Measurements from ENCODE around the gene ZNF474. TPM values are rescaled to one million over a fixed set of nuclear protein-coding genes. Genes with fewer than 3 reads are reported as not detected.

The ZNF474 gene
- total RNA-seq, 1 donor from 2014 or later = not detected

- no peak for DNase-seq (ENCODE audit: low read depth in 2 of 2)
Measured at GRCh38 chr5:122118356-122118948, 10.9 kb upstream of the ZNF474 start.

DNA sequence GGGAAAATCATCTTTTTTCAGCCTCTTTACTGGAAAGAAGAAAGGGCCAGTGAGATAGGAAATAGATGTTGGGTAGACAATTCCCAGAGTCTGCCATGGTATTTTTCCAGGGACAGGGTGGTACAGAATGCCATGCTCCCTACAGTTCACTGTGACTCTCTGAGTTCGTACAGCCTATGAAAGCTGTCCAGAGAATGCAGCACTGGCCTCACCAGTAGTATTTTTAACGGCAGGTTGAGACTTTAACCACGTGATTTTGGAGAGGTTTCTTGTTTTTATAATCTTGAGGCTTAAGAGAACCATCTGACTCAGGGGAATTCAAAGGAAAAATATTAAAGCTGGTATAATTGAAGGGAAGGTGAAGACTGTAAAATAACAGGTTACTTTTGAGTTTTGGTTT lies 10.1 kb upstream of the ZNF474 start:
- no peak for DNase-seq (ENCODE audit: low read depth in 2 of 2)

DNA sequence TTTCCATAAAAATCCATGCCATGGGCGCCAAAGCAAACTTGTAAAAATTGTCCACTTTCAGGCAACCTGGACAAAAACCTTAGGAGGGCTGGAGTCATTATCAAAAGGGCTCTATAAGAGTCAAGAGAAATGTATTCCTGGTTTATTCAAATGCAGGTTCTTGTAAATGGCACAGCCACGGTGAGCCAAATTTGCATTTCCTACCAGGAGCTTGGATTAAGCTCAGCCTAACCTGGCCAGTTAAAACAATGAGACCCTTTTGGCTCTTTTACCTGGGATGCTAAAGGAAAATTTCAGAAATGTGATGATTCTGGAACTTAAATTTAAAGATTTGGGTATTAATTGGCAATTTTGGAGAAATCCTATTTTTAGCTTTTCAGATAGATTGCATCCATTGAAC lies 8.9 kb upstream of the ZNF474 start:
- DNase-seq (ENCODE audit: low read depth in 2 of 2) = no peak

DNA sequence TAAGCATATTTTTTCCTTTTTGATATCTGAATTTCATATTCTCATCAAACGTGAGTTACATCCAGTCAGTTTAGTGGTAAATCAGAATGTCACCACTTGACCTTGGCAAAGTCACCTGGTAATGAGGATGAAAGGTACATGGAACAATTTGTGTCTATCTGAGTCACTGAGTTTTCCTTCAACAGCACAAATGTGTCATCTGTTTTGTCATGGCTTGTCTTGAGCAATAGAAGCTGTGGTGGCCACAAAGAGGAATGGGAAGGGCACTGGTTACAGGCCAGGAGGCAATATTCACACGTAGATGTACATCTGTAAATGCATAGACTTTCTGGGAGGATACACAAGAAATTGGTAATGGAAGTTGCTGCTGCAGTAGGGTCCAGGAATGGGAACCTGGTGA lies 8.4 kb upstream of the ZNF474 start:
- DNase-seq (ENCODE audit: low read depth in 2 of 2) = peak in 1 of 2 donors; percentile 4

GRCh38 chr5:122121479-122122465 lies 7.6 kb upstream of the ZNF474 start:
- no peak for DNase-seq (ENCODE audit: low read depth in 2 of 2)

DNA sequence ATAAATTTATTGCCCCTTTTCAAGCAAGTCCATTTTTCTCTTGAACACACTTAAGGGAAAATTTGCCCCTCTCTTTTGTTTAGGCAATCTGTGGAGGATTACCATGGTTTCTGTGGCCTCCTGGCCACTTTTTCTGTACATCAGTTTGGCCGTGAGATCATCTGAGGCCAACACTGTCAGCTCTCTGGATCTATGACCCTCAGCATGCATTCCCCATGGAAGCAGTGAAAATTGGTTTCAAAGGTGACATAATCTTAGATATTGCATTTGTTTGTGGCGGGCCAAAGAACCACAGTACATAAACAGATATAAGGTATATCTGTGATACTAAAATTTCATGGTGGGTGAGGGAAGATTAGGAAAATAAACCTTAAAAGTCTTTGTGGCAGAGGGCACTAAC lies 4.6 kb upstream of the ZNF474 start:
- no peak for DNase-seq (ENCODE audit: low read depth in 2 of 2)

DNA sequence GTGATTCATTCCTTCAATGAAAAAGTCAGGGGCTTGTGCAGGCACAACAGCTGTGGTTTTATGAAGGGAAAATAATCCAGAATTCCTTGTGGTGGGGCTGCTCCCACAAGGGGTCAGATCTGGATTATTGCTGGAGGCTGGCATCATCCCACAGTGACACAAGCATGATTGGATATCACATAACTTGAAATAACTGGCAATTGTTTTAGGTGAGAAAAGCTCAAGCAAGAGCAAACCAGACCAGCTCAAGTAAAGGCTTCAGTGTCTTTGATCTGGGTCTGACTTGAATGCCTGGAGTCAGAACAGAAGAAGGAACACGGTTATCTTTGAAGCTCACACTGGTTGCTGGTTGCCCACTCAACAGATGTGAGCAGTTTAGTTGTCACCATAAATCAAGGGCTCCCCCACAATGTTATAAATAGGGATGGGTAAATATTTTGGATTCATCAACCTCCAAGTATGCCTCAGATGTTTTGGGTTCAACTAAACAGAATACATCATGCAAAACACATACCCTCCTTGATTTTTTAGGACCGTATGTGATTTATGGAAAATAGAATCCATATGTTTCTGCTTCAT lies 3.1 kb upstream of the ZNF474 start:
- no peak for DNase-seq (ENCODE audit: low read depth in 2 of 2)

- DNase-seq (ENCODE audit: low read depth in 2 of 2) = peak in 1 of 2 donors; percentile 49
Measured at GRCh38 chr5:122126756-122127321, 2.5 kb upstream of the ZNF474 start.

DNA sequence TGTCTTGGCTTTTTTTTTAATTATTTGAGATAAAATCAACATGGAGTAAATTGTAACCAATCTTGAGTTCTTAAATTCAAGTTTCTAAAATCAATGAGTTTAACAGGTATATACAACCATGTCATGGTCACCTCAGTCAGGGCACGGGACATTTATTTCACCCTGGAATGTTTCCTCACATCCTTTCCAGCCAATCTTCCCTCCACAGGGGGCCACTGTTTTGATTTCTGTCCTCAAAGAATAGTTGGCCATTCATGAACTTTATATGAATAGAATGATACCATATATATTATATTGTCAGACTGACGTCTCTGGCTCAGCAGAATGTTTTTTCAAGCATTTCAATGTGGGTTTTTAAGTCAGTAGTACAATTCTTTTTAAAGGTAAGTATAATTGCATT lies 806 bp downstream of the ZNF474 start:
- peak in 1 of 2 donors; percentile 43 for DNase-seq (ENCODE audit: low read depth in 2 of 2)

DNA sequence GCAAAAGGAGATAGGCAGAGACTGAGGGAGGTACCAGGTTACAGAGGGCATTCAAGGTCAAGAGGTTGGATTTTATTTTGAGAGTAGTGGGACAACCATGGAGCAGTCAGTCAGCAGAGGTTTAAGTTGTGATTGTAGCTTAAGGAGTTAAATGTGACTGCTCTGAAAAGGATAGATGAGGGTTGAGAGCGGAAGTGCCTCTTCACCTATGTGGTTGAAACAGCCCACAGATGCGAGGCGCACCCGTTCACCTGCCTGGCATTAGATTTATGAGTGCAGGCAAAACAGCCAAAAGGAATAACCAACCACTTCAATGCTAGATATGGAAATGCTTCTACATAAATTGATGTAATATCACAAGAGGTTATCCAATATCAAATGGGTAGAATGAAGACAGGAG lies 8.4 kb downstream of the ZNF474 start:
- no peak for DNase-seq (ENCODE audit: low read depth in 2 of 2)

DNA sequence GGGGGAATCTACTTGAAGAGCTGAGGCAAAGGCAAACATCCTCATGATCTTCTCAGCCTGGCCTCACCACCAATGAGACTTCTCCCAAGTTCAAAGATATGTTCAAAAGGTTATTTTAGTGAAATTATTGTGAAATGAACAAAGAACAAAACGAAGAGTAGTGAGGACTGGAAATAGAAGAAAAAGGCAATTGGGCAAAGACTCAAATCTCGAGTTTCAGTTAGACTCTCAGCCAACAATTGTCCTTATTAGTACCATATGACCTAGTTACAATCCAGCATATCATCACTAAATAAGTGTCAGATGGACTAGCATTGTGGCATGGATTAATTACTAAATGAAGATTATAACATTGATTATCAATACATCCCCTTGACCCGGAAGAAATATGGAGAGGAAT lies 9.0 kb downstream of the ZNF474 start:
- no peak for DNase-seq (ENCODE audit: low read depth in 2 of 2)

GRCh38 chr5:122140900-122141299 lies 11.6 kb downstream of the ZNF474 start:
- no peak for DNase-seq (ENCODE audit: low read depth in 2 of 2)

GRCh38 chr5:122141751-122142150 lies 12.4 kb downstream of the ZNF474 start:
- DNase-seq (ENCODE audit: low read depth in 2 of 2) = peak in 1 of 2 donors; percentile 18

GRCh38 chr5:122142480-122143164 lies 13.3 kb downstream of the ZNF474 start:
- DNase-seq (ENCODE audit: low read depth in 2 of 2) = peak in 1 of 2 donors; percentile 49

GRCh38 chr5:122144236-122144635 lies 14.9 kb downstream of the ZNF474 start:
- DNase-seq (ENCODE audit: low read depth in 2 of 2) = no peak

GRCh38 chr5:122145906-122146305 lies 16.6 kb downstream of the ZNF474 start:
- DNase-seq (ENCODE audit: low read depth in 2 of 2) = no peak

- DNase-seq (ENCODE audit: low read depth in 2 of 2) = no peak
Measured at GRCh38 chr5:122149321-122150090, 20.2 kb downstream of the ZNF474 start.

DNA sequence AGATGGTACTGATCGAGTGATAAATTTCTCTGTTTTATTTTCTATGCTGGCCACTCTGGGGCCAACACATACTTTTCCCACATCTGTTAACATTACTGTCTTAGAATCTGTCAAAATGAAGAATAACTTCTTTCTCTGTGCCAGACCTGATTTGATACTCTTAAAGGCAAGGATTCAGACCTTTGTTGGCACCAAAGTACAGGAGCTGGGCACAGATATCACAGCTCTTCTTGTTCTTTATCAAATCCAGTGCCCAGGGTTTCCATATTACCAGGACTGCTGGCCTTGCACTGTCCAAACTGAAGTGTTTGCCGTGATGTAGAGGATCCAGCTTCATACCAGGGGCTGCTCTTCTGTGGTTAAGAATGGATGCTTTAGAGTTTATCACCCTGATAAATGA lies 20.9 kb downstream of the ZNF474 start:
- no peak for DNase-seq (ENCODE audit: low read depth in 2 of 2)

GRCh38 chr5:122151640-122152039 lies 22.3 kb downstream of the ZNF474 start:
- DNase-seq (ENCODE audit: low read depth in 2 of 2) = peak in 1 of 2 donors; percentile 47

DNA sequence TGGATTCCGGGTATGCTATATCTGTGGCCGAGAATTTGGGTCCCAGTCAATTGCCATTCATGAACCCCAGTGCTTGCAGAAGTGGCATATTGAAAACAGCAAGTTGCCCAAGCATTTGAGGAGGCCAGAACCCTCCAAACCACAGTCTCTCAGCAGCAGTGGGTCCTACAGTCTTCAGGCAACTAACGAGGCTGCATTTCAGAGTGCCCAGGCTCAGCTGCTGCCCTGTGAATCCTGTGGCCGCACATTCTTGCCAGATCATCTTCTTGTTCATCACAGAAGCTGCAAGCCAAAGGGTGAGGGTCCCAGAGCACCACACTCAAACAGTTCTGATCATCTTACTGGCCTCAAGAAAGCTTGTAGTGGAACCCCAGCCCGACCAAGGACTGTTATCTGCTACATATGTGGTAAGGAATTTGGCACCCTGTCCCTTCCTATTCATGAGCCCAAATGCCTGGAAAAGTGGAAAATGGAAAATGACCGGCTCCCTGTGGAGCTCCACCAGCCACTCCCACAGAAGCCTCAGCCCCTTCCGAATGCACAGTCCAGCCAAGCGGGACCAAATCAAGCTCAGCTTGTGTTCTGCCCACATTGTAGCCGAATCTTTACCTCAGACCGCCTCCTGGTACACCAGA lies 23.0 kb downstream of the ZNF474 start:
- no peak for DNase-seq (ENCODE audit: low read depth in 2 of 2)

Data from lung microvascular endothelial cell (primary cell).